ENCODE data around the gene SCGB1D2. TPM values are rescaled to one million over a fixed set of nuclear protein-coding genes. Genes with fewer than 3 reads are reported as not detected.
"Not testable (repeated sequence)": the region's sequence is repeated elsewhere in the genome, so short reads cannot be mapped to it uniquely, and the experiment has no call there.

Gene SCGB1D2
- total RNA-seq, 4 donors from 2014 or later, result 278 to 1,370 (median 516) TPM

- Histone ChIP-seq H3K4me1 (no peaks in the 10 kb centered on the region), H3K9me3 (no peaks in the 10 kb centered on the region), H3K27me3 (peaks cover 4% of the 10 kb centered on the region), H3K27ac (no peak overlapping the region), H3K36me3 (no peaks in the 10 kb centered on the region), H3K4me3 (no peak overlapping the region)
- WGBS, result 91% methylated on average over 6 of the region's 6 CpGs
- TF ChIP-seq POLR2A (IDR thresholded peaks at IDR 0.05), result no peak
- TF ChIP-seq EP300 (IDR thresholded peaks at IDR 0.05), result no peak
- TF ChIP-seq CTCF (IDR thresholded peaks at IDR 0.05), result no peak
- TF ChIP-seq POLR2AphosphoS5 (IDR thresholded peaks at IDR 0.05), result no peak
- no peak for DNase-seq (ENCODE audit: low spot score in 2 of 2)
These were observed 39.1 kb upstream of the SCGB1D2 start for GRCh38 chr11:62202910-62203309.

GRCh38 chr11:62204430-62204829 is 37.6 kb upstream of the SCGB1D2 start:
- TF ChIP-seq CTCF (IDR thresholded peaks at IDR 0.05) (no peak), POLR2AphosphoS5 (IDR thresholded peaks at IDR 0.05) (no peak), EP300 (IDR thresholded peaks at IDR 0.05) (no peak), POLR2A (IDR thresholded peaks at IDR 0.05) (no peak)
- Histone ChIP-seq H3K4me1 (peaks cover 4% of the 10 kb centered on the region), H3K27me3 (peaks cover 4% of the 10 kb centered on the region), H3K9me3 (no peaks in the 10 kb centered on the region), H3K36me3 (no peaks in the 10 kb centered on the region), H3K4me3 (no peak overlapping the region), H3K27ac (no peak overlapping the region)
- 64% methylated on average over 5 of the region's 5 CpGs for WGBS
- no peak for DNase-seq (ENCODE audit: low spot score in 2 of 2)

GRCh38 chr11:62205441-62205840 is 36.6 kb upstream of the SCGB1D2 start:
- TF ChIP-seq EP300 (IDR thresholded peaks at IDR 0.05) (no peak), POLR2AphosphoS5 (IDR thresholded peaks at IDR 0.05) (no peak), POLR2A (IDR thresholded peaks at IDR 0.05) (no peak), CTCF (IDR thresholded peaks at IDR 0.05) (no peak)
- Histone ChIP-seq H3K27ac (no peak overlapping the region), H3K4me1 (peaks cover 4% of the 10 kb centered on the region), H3K36me3 (no peaks in the 10 kb centered on the region), H3K27me3 (peaks cover 4% of the 10 kb centered on the region), H3K4me3 (no peak overlapping the region), H3K9me3 (no peaks in the 10 kb centered on the region)
- DNase-seq (ENCODE audit: low spot score in 2 of 2), result no peak
- WGBS, result 90% methylated on average over 7 of the region's 7 CpGs

GRCh38 chr11:62206276-62207066 is 35.6 kb upstream of the SCGB1D2 start:
- H3K27me3 ChIP-seq; DNase-seq (ENCODE audit: low spot score in 2 of 2); H3K4me3 ChIP-seq; H3K27ac ChIP-seq; H3K36me3 ChIP-seq; H3K9me3 ChIP-seq; H3K4me1 ChIP-seq: not testable (repeated sequence)
- WGBS, result 93% methylated on average over 12 of the region's 12 CpGs

GRCh38 chr11:62208785-62209144 is 33.3 kb upstream of the SCGB1D2 start:
- no peak overlapping the region for H3K27ac ChIP-seq
- DNase-seq (ENCODE audit: low spot score in 2 of 2), result no peak
- TF ChIP-seq EP300 (IDR thresholded peaks at IDR 0.05) (no peak), POLR2AphosphoS5 (IDR thresholded peaks at IDR 0.05) (no peak), CTCF (IDR thresholded peaks at IDR 0.05) (no peak), POLR2A (IDR thresholded peaks at IDR 0.05) (no peak)
- H3K9me3 ChIP-seq, result no peaks in the 10 kb centered on the region
- H3K27me3 ChIP-seq, result no peaks in the 10 kb centered on the region
- peaks cover 4% of the 10 kb centered on the region for H3K4me1 ChIP-seq
- H3K36me3 ChIP-seq, result no peaks in the 10 kb centered on the region
- 100% methylated on average over 2 of the region's 4 CpGs for WGBS
- H3K4me3 ChIP-seq, result no peak overlapping the region

Measured in suprapubic skin (tissue), 4 donors.